ENCODE results near the gene TRIM46. TPM values are rescaled to one million over a fixed set of nuclear protein-coding genes. Genes with fewer than 3 reads are reported as not detected.

The TRIM46 gene
- total and polyA plus RNA-seq, 2 of the 13 experiments (the other 11 are each of a cell fraction or from before 2014, with no cell fraction given): 0.04 to 0.09 TPM

- peak in 1 of 2 experiments; percentile 6; a peak in 1 of 4 replicates for TF ChIP-seq EP300 (IDR thresholded peaks at IDR 0.05; ENCODE audit: low read depth in 2 of 2, low read length in 2 of 2)
- TF ChIP-seq EP300 (CRISPR knock-in tag; IDR thresholded peaks at IDR 0.05; ENCODE audit: borderline replicate concordance): no peak
- TF ChIP-seq ZFY (CRISPR knock-in tag; IDR thresholded peaks at IDR 0.05): peak; percentile 40; the same call in 1 of the 2 replicates
- TF ChIP-seq ZBTB38 (CRISPR knock-in tag; IDR thresholded peaks at IDR 0.05): peak; percentile 94
- no peak for TF ChIP-seq PBX3 (CRISPR knock-in tag; IDR thresholded peaks at IDR 0.05; ENCODE audit: borderline replicate concordance)
- peak; percentile 12; the same call in 1 of the 2 replicates for TF ChIP-seq TBX2 (CRISPR knock-in tag; IDR thresholded peaks at IDR 0.05; ENCODE audit: borderline replicate concordance)
- TF ChIP-seq ZNF124 (CRISPR knock-in tag; IDR thresholded peaks at IDR 0.05): 0 out of 2 replicates have a peak, but pooled peaks have one; percentile 25
- peak; percentile 85 for TF ChIP-seq POLR2AphosphoS5 (IDR thresholded peaks at IDR 0.05; ENCODE audit: low read depth, low read length)
- TF ChIP-seq DR1 (CRISPR knock-in tag; IDR thresholded peaks at IDR 0.05): peak; percentile 94
- peak; percentile 64; the same call in 1 of the 2 replicates for TF ChIP-seq ARNT2 (CRISPR knock-in tag; IDR thresholded peaks at IDR 0.05; ENCODE audit: low read depth)
- peak; percentile 61; the same call in 1 of the 2 replicates for TF ChIP-seq KDM2A (CRISPR knock-in tag; IDR thresholded peaks at IDR 0.05; ENCODE audit: borderline replicate concordance, low read depth)
- 0 out of 2 replicates have a peak, but pooled peaks have one; percentile 6 for TF ChIP-seq ZNF34 (CRISPR knock-in tag; IDR thresholded peaks at IDR 0.05; ENCODE audit: borderline replicate concordance)
- no peak for TF ChIP-seq HNRNPH1 (optimal IDR thresholded peaks at IDR 0.05; ENCODE audit: low read depth, low read length)
- peak; percentile 74; the same call in 1 of the 2 replicates for TF ChIP-seq KDM5A (IDR thresholded peaks at IDR 0.05; ENCODE audit: borderline replicate concordance, low read length)
- TF ChIP-seq, protein P1, sequence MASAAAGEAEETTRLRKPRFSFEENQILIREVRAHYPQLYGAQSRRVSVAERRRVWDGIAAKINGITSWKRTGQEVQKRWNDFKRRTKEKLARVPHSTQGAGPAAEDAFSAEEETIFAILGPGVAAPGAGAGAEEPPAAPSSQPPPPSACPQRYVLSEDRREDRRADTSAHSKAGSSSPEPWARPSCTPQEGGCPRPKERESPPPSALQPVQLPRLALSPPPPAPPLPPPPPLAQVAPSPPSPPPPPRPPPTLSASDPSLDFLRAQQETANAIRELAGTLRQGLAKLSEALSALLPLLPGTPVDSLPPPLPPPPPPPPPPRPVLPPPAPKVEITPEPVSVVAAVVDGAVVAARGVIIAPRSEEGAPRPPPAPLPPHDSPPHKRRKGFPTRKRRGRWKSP (CRISPR knock-in tag; IDR thresholded peaks at IDR 0.05): 0 out of 2 replicates have a peak, but pooled peaks have one; percentile 34
- TF ChIP-seq, protein P2, sequence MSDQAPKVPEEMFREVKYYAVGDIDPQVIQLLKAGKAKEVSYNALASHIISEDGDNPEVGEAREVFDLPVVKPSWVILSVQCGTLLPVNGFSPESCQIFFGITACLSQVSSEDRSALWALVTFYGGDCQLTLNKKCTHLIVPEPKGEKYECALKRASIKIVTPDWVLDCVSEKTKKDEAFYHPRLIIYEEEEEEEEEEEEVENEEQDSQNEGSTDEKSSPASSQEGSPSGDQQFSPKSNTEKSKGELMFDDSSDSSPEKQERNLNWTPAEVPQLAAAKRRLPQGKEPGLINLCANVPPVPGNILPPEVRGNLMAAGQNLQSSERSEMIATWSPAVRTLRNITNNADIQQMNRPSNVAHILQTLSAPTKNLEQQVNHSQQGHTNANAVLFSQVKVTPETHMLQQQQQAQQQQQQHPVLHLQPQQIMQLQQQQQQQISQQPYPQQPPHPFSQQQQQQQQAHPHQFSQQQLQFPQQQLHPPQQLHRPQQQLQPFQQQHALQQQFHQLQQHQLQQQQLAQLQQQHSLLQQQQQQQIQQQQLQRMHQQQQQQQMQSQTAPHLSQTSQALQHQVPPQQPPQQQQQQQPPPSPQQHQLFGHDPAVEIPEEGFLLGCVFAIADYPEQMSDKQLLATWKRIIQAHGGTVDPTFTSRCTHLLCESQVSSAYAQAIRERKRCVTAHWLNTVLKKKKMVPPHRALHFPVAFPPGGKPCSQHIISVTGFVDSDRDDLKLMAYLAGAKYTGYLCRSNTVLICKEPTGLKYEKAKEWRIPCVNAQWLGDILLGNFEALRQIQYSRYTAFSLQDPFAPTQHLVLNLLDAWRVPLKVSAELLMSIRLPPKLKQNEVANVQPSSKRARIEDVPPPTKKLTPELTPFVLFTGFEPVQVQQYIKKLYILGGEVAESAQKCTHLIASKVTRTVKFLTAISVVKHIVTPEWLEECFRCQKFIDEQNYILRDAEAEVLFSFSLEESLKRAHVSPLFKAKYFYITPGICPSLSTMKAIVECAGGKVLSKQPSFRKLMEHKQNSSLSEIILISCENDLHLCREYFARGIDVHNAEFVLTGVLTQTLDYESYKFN (CRISPR knock-in tag; conservative IDR thresholded peaks at IDR 0.05): peak; percentile 55; the same call in 1 of the 2 replicates
- TF ChIP-seq NCOR1 (IDR thresholded peaks at IDR 0.05; ENCODE audit: borderline replicate concordance, low read length): peak; percentile 20; the same call in 1 of the 2 replicates
- TF ChIP-seq, protein P3, sequence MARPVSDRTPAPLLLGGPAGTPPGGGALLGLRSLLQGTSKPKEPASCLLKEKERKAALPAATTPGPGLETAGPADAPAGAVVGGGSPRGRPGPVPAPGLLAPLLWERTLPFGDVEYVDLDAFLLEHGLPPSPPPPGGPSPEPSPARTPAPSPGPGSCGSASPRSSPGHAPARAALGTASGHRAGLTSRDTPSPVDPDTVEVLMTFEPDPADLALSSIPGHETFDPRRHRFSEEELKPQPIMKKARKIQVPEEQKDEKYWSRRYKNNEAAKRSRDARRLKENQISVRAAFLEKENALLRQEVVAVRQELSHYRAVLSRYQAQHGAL (CRISPR knock-in tag; IDR thresholded peaks at IDR 0.05; ENCODE audit: not compliant biosample characterization): no peak
- no peak for TF ChIP-seq ZNF749 (CRISPR knock-in tag; IDR thresholded peaks at IDR 0.05; ENCODE audit: borderline replicate concordance)
- TF ChIP-seq MYC (CRISPR knock-in tag; IDR thresholded peaks at IDR 0.05; ENCODE audit: borderline replicate concordance): peak; percentile 76; the same call in 1 of the 2 replicates
- peak; percentile 63; the same call in 1 of the 2 replicates for TF ChIP-seq ARHGAP35 (CRISPR knock-in tag; IDR thresholded peaks at IDR 0.05; ENCODE audit: borderline replicate concordance)
Measured at GRCh38 chr1:155227261-155228095, 53.8 kb downstream of the TRIM46 start (continued).
